ENCODE data around the gene GLI3. TPM values are rescaled to one million over a fixed set of nuclear protein-coding genes. Genes with fewer than 3 reads are reported as not detected.

The GLI3 gene
- total and polyA plus RNA-seq, 8 donors = 0.29 to 7.0 (median 2.3) TPM

GRCh38 chr7:42076870-42077269, 160.1 kb downstream of the GLI3 start:
- 61 to 95% (median 89%) methylated on average over 2 of the region's 2 CpGs for WGBS, 5 donors
- Histone ChIP-seq H3K27me3 (no peaks in the 10 kb centered on the region), H3K36me3 (no peaks in the 10 kb centered on the region), H3K27ac (no peak overlapping the region), H3K4me1 (no peaks in the 10 kb centered on the region), H3K4me3 (no peak overlapping the region), H3K9me3 (no peaks in the 10 kb centered on the region)
- TF ChIP-seq POLR2AphosphoS5 (IDR thresholded peaks at IDR 0.05) = no peak
- intact Hi-C loops (cut with DNase I; ENCODE audit: low total_unique reads) = no loop called here
- no peak for DNase-seq

- Histone ChIP-seq H3K27ac (no peak overlapping the region), H3K4me3 (no peak overlapping the region), H3K27me3 (no peaks in the 10 kb centered on the region), H3K9me3 (no peaks in the 10 kb centered on the region), H3K4me1 (no peaks in the 10 kb centered on the region), H3K36me3 (no peaks in the 10 kb centered on the region)
- intact Hi-C loops (cut with DNase I; ENCODE audit: low total_unique reads) = no loop called here
- DNase-seq = no peak
- TF ChIP-seq CTCF (IDR thresholded peaks at IDR 0.05) (no peak), POLR2AphosphoS5 (IDR thresholded peaks at IDR 0.05) (no peak), POLR2A (IDR thresholded peaks at IDR 0.05) (no peak), EP300 (IDR thresholded peaks at IDR 0.05) (no peak)
Observed at GRCh38 chr7:42075418-42075817, 161.6 kb downstream of the GLI3 start.

GRCh38 chr7:42074076-42074475, 162.9 kb downstream of the GLI3 start:
- no peaks in the 10 kb centered on the region for H3K4me1 ChIP-seq
- H3K36me3 ChIP-seq = no peaks in the 10 kb centered on the region
- H3K27me3 ChIP-seq = no peaks in the 10 kb centered on the region
- no peak for DNase-seq
- 83 to 95% (median 89%) methylated on average over 4 of the region's 4 CpGs for WGBS, 5 donors
- intact Hi-C loops (cut with DNase I; ENCODE audit: low total_unique reads) = no loop called here
- no peak overlapping the region for H3K27ac ChIP-seq
- H3K9me3 ChIP-seq = no peaks in the 10 kb centered on the region
- H3K4me3 ChIP-seq = no peak overlapping the region
- TF ChIP-seq CTCF (IDR thresholded peaks at IDR 0.05) (no peak), POLR2A (IDR thresholded peaks at IDR 0.05) (no peak), POLR2AphosphoS5 (IDR thresholded peaks at IDR 0.05) (no peak), EP300 (IDR thresholded peaks at IDR 0.05) (no peak)

GRCh38 chr7:42071372-42072261, 165.4 kb downstream of the GLI3 start:
- peak in 1 of 2 donors; percentile 42 for DNase-seq
- H3K4me1 ChIP-seq = no peaks in the 10 kb centered on the region
- no peaks in the 10 kb centered on the region for H3K27me3 ChIP-seq
- H3K4me3 ChIP-seq = no peak overlapping the region
- H3K36me3 ChIP-seq = no peaks in the 10 kb centered on the region
- intact Hi-C loops (cut with DNase I; ENCODE audit: low total_unique reads) = no loop called here
- 74 to 83% (median 77%) methylated on average over 8 of the region's 8 CpGs for WGBS, 5 donors
- H3K27ac ChIP-seq = no peak overlapping the region
- no peaks in the 10 kb centered on the region for H3K9me3 ChIP-seq
- no peak for TF ChIP-seq POLR2A (IDR thresholded peaks at IDR 0.05)
- peak in 1 of 7 experiments; percentile 23 for TF ChIP-seq CTCF (IDR thresholded peaks at IDR 0.05)
- no peak for TF ChIP-seq EP300 (IDR thresholded peaks at IDR 0.05)

GRCh38 chr7:42070068-42070467, 166.9 kb downstream of the GLI3 start:
- no peaks in the 10 kb centered on the region for H3K4me1 ChIP-seq

More at GRCh38 chr7:42070068-42070467, 166.9 kb downstream of the GLI3 start:
- Histone ChIP-seq H3K36me3 (no peaks in the 10 kb centered on the region), H3K27ac (no peak overlapping the region), H3K27me3 (no peaks in the 10 kb centered on the region), H3K4me3 (no peak overlapping the region), H3K9me3 (no peaks in the 10 kb centered on the region)
- no peak for DNase-seq
- intact Hi-C loops (cut with DNase I; ENCODE audit: low total_unique reads) = no loop called here
- 71 to 77% (median 74%) methylated on average over 2 of the region's 2 CpGs for WGBS, 5 donors
- TF ChIP-seq POLR2AphosphoS5 (IDR thresholded peaks at IDR 0.05) = no peak
- TF ChIP-seq POLR2A (IDR thresholded peaks at IDR 0.05) = no peak
- TF ChIP-seq CTCF (IDR thresholded peaks at IDR 0.05) = no peak
- no peak for TF ChIP-seq EP300 (IDR thresholded peaks at IDR 0.05)

Measured in stomach (tissue), 9 donors.